GM21526 (cell line): Measurements from ENCODE around the gene SLC45A3.

Source experiments
- ATAC-seq: cut with Tn5 transposase; IDR thresholded peaks from one replicate; pipeline ENCODE4 v1.9.1; 2021; ENCODE audit warnings: moderate library complexity; ENCODE audit not compliant: unreplicated experiment, low FRiP score

Gene SLC45A3

GRCh38 chr1:205669341-205670149 lies 10.8 kb downstream of the SLC45A3 start:
- ATAC-seq: no peak

GRCh38 chr1:205668951-205669340 lies 11.4 kb downstream of the SLC45A3 start:
- ATAC-seq: no peak

- ATAC-seq: no peak
Observed at GRCh38 chr1:205667909-205668643, 12.2 kb downstream of the SLC45A3 start.

GRCh38 chr1:205666372-205667166 lies 13.7 kb downstream of the SLC45A3 start:
- ATAC-seq: no peak

GRCh38 chr1:205665201-205666045 lies 14.9 kb downstream of the SLC45A3 start:
- no peak for ATAC-seq

- no peak for ATAC-seq
Observed at GRCh38 chr1:205664399-205665017, 15.8 kb downstream of the SLC45A3 start.

GRCh38 chr1:205663286-205663936 lies 16.9 kb downstream of the SLC45A3 start:
- ATAC-seq: no peak

GRCh38 chr1:205662791-205663190 lies 17.5 kb downstream of the SLC45A3 start:
- ATAC-seq: no peak

- ATAC-seq: no peak
Observed at GRCh38 chr1:205662135-205662738, 18.1 kb downstream of the SLC45A3 start.

- ATAC-seq: no peak
Observed at GRCh38 chr1:205661429-205662134, 18.7 kb downstream of the SLC45A3 start.

- ATAC-seq: no peak
Observed at GRCh38 chr1:205660361-205660760, 19.9 kb downstream of the SLC45A3 start.

GRCh38 chr1:205658943-205659581 lies 21.2 kb downstream of the SLC45A3 start:
- peak; percentile 51 for ATAC-seq

GRCh38 chr1:205656236-205656635 lies 24.1 kb downstream of the SLC45A3 start:
- ATAC-seq: no peak

GRCh38 chr1:205652984-205653383 lies 27.3 kb downstream of the SLC45A3 start:
- ATAC-seq: no peak

- ATAC-seq: no peak
Observed at GRCh38 chr1:205650241-205650640, 30.1 kb downstream of the SLC45A3 start.

GRCh38 chr1:205645519-205645918 lies 34.8 kb downstream of the SLC45A3 start:
- no peak for ATAC-seq

GRCh38 chr1:205642679-205643307 lies 37.5 kb downstream of the SLC45A3 start:
- no peak for ATAC-seq
